HepG2 (cell line): Measurements from ENCODE around the gene TRIM54. TPM values are rescaled to one million over a fixed set of nuclear protein-coding genes. Genes with fewer than 3 reads are reported as not detected.

Source experiments
- CEBPZ ChIP-seq: IDR thresholded peaks from 2 replicates; pipeline ENCODE4 v1.6.1; 2012; ENCODE audit warnings: low read length, improper control_type of control experiment
- CERS6 ChIP-seq: sonication (generic); formaldehyde crosslinking; IDR thresholded peaks from 2 replicates; pipeline ENCODE4 v1.5.0; 2020; ENCODE audit warnings: missing genetic modification reagents
- EED ChIP-seq: sonication (generic); formaldehyde crosslinking; IDR thresholded peaks from 2 replicates; pipeline ENCODE4 v1.5.0; 2020; ENCODE audit warnings: mild to moderate bottlenecking, missing genetic modification reagents
- HNRNPK ChIP-seq: fragments of 200-400 bp; formaldehyde crosslinking; IDR thresholded peaks from 2 replicates; pipeline ENCODE4 v1.6.1; 2018; ENCODE audit warnings: low read length, low read depth, moderate library complexity, mild to moderate bottlenecking; ENCODE audit not compliant: poor library complexity, severe bottlenecking
- SP1 ChIP-seq, 2 experiments: fragments of 450-650 bp in 1 of 2; sonication (generic) in 1 of 2; formaldehyde crosslinking in 1 of 2; IDR thresholded peaks; 2 replicates each; pipeline versions ENCODE4 v1.4.0 to v1.6.1; 2016 to 2020; ENCODE audit warnings: missing genetic modification reagents in 1 of 2
- ZC3H13 ChIP-seq: sonication (generic); formaldehyde crosslinking; IDR thresholded peaks from 2 replicates; pipeline ENCODE4 v1.8.1; 2023; ENCODE audit warnings: mild to moderate bottlenecking, missing genetic modification reagents, moderate library complexity
- ZNF460 ChIP-seq: sonication (generic); formaldehyde crosslinking; IDR thresholded peaks from 2 replicates; pipeline ENCODE4 v1.5.1; 2020; ENCODE audit warnings: missing genetic modification reagents, mild to moderate bottlenecking, borderline replicate concordance
- polyA plus RNA-seq, 8 experiments: library from polyadenylated mRNA; depleted of rRNA in 3 of 8; stranded (reverse) in 7 of 8; unstranded in 1 of 8; fragments of >200 nt; fragmentation: Illumina TruSeq in 4 of 8; extraction: Trizol in 4 of 8; gene quantifications; 2 replicates each; pipeline versions ENCODE4 v1.2.1 to v1.2.3, GENCODE V29; 2011 to 2016; ENCODE audit warnings: low read depth in 4 of 8, missing spikeins in 1 of 8, mixed read lengths in 1 of 8; ENCODE audit not compliant: insufficient read depth in 1 of 8
- total RNA-seq, 5 experiments: library from RNA; depleted of rRNA; stranded (reverse); fragments of >200 nt; fragmentation: Illumina TruSeq; extraction: Trizol; gene quantifications; 2 replicates each; pipeline ENCODE4 v1.2.3, GENCODE V29; 2016; ENCODE audit warnings: low read depth in 1 of 5
- TF ChIP-seq, protein P1 (sequence below): sonication (generic); formaldehyde crosslinking; IDR thresholded peaks from 2 replicates; pipeline ENCODE4 v1.4.0; 2020; ENCODE audit warnings: missing genetic modification reagents; ENCODE audit errors: not compliant biosample characterization
- TF ChIP-seq, protein P2 (sequence below): sonication (generic); formaldehyde crosslinking; IDR thresholded peaks from 2 replicates; pipeline ENCODE4 v1.9.0; 2021; ENCODE audit warnings: mild to moderate bottlenecking, missing genetic modification reagents
- TF ChIP-seq, protein P3 (sequence below): sonication (generic); formaldehyde crosslinking; IDR thresholded peaks from 2 replicates; pipeline ENCODE4 v1.4.0; 2020; ENCODE audit warnings: mild to moderate bottlenecking, missing genetic modification reagents
- TF ChIP-seq, protein P4 (sequence below): sonication (generic); formaldehyde crosslinking; IDR thresholded peaks from 2 replicates; pipeline ENCODE4 v1.9.0; 2022; ENCODE audit warnings: low read depth, missing genetic modification reagents

Gene TRIM54
- total and polyA plus RNA-seq, 2 of the 13 experiments (the other 11 are each of a cell fraction or from before 2014, with no cell fraction given), result 0.07 to 0.13 TPM

DNA sequence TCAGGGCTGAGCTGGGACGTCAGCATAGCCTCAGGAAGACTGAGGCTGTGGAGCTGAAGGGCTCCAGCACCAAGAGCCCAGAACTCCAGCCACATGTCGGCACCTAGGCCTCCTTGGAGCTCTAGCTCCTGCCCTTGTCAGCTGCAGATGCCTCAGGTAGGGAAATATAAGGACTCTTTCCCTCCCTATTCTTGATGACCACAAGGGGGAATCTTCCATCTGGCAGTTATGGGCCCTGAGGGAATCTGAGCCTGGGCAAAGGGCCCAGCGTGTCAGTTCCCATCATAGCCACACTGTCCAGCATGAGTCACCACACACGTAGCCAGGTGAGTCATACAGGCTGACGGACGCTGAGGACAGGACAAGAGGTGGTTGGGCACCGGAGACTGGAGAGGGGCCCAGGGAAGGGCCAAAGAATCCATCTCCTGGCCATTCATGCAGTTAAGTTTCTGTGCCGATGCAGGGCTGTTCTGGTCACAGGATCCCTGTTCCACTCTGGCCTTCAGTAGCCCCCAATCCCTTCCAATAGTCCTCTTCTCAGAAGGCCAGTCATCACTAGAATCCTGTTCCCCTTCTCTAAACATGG, 38.8 kb downstream of the TRIM54 start (continued):
- TF ChIP-seq SP1 (IDR thresholded peaks at IDR 0.05) (no peak), SP1 (CRISPR knock-in tag; IDR thresholded peaks at IDR 0.05) (peak; percentile 63), ZC3H13 (CRISPR knock-in tag) (no peak), HNRNPK (no peak), EED (CRISPR knock-in tag) (no peak), CEBPZ (no peak), CERS6 (CRISPR knock-in tag) (no peak), ZNF460 (CRISPR knock-in tag) (no peak)
- TF ChIP-seq, protein P1, sequence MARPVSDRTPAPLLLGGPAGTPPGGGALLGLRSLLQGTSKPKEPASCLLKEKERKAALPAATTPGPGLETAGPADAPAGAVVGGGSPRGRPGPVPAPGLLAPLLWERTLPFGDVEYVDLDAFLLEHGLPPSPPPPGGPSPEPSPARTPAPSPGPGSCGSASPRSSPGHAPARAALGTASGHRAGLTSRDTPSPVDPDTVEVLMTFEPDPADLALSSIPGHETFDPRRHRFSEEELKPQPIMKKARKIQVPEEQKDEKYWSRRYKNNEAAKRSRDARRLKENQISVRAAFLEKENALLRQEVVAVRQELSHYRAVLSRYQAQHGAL (CRISPR knock-in tag), result no peak
- TF ChIP-seq, protein P2, sequence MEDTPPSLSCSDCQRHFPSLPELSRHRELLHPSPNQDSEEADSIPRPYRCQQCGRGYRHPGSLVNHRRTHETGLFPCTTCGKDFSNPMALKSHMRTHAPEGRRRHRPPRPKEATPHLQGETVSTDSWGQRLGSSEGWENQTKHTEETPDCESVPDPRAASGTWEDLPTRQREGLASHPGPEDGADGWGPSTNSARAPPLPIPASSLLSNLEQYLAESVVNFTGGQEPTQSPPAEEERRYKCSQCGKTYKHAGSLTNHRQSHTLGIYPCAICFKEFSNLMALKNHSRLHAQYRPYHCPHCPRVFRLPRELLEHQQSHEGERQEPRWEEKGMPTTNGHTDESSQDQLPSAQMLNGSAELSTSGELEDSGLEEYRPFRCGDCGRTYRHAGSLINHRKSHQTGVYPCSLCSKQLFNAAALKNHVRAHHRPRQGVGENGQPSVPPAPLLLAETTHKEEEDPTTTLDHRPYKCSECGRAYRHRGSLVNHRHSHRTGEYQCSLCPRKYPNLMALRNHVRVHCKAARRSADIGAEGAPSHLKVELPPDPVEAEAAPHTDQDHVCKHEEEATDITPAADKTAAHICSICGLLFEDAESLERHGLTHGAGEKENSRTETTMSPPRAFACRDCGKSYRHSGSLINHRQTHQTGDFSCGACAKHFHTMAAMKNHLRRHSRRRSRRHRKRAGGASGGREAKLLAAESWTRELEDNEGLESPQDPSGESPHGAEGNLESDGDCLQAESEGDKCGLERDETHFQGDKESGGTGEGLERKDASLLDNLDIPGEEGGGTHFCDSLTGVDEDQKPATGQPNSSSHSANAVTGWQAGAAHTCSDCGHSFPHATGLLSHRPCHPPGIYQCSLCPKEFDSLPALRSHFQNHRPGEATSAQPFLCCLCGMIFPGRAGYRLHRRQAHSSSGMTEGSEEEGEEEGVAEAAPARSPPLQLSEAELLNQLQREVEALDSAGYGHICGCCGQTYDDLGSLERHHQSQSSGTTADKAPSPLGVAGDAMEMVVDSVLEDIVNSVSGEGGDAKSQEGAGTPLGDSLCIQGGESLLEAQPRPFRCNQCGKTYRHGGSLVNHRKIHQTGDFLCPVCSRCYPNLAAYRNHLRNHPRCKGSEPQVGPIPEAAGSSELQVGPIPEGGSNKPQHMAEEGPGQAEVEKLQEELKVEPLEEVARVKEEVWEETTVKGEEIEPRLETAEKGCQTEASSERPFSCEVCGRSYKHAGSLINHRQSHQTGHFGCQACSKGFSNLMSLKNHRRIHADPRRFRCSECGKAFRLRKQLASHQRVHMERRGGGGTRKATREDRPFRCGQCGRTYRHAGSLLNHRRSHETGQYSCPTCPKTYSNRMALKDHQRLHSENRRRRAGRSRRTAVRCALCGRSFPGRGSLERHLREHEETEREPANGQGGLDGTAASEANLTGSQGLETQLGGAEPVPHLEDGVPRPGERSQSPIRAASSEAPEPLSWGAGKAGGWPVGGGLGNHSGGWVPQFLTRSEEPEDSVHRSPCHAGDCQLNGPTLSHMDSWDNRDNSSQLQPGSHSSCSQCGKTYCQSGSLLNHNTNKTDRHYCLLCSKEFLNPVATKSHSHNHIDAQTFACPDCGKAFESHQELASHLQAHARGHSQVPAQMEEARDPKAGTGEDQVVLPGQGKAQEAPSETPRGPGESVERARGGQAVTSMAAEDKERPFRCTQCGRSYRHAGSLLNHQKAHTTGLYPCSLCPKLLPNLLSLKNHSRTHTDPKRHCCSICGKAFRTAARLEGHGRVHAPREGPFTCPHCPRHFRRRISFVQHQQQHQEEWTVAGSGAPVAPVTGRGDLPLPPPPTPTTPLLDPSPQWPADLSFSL (CRISPR knock-in tag), result no peak
- TF ChIP-seq, protein P3, sequence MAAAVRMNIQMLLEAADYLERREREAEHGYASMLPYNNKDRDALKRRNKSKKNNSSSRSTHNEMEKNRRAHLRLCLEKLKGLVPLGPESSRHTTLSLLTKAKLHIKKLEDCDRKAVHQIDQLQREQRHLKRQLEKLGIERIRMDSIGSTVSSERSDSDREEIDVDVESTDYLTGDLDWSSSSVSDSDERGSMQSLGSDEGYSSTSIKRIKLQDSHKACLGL, result no peak
- TF ChIP-seq, protein P4, sequence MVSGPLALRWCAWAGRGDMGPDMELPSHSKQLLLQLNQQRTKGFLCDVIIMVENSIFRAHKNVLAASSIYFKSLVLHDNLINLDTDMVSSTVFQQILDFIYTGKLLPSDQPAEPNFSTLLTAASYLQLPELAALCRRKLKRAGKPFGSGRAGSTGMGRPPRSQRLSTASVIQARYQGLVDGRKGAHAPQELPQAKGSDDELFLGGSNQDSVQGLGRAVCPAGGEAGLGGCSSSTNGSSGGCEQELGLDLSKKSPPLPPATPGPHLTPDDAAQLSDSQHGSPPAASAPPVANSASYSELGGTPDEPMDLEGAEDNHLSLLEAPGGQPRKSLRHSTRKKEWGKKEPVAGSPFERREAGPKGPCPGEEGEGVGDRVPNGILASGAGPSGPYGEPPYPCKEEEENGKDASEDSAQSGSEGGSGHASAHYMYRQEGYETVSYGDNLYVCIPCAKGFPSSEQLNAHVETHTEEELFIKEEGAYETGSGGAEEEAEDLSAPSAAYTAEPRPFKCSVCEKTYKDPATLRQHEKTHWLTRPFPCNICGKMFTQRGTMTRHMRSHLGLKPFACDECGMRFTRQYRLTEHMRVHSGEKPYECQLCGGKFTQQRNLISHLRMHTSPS (CRISPR knock-in tag), result no peak; the same call in 1 of the 2 replicates
